HL-60 (cell line): ENCODE measurements around the gene BBS12.

Experiments used
- CTCF ChIP-seq: IDR thresholded peaks from one replicate; pipeline ENCODE4 v1.5.1; 2011; ENCODE audit warnings: low read length, control low read depth, inconsistent platforms; ENCODE audit not compliant: insufficient read depth
- POLR2AphosphoS5 ChIP-seq: IDR thresholded peaks from 2 replicates; pipeline ENCODE4 v1.6.1; 2012; ENCODE audit warnings: low read depth
- REST ChIP-seq: IDR thresholded peaks from 2 replicates; pipeline ENCODE4 v1.6.1; 2012; ENCODE audit warnings: low read depth; ENCODE audit not compliant: insufficient replicate concordance

- no peak for TF ChIP-seq CTCF
- TF ChIP-seq REST = no peak
- TF ChIP-seq POLR2AphosphoS5 = no peak
Measured at GRCh38 chr4:122702939-122703338, 29.6 kb upstream of the BBS12 start.
